ENCODE data around the gene CD276. TPM values are rescaled to one million over a fixed set of nuclear protein-coding genes. Genes with fewer than 3 reads are reported as not detected.
A peak's percentile ranks its signal among the peaks of the same experiment; 100 is the strongest.

CD276 gene
- total RNA-seq, 1 donor from 2014 or later: 35.6 TPM

- no peak for DNase-seq (ENCODE audit: missing footprints)
These were observed 68.0 kb downstream of the CD276 start for GRCh38 chr15:73751899-73752805.

DNA sequence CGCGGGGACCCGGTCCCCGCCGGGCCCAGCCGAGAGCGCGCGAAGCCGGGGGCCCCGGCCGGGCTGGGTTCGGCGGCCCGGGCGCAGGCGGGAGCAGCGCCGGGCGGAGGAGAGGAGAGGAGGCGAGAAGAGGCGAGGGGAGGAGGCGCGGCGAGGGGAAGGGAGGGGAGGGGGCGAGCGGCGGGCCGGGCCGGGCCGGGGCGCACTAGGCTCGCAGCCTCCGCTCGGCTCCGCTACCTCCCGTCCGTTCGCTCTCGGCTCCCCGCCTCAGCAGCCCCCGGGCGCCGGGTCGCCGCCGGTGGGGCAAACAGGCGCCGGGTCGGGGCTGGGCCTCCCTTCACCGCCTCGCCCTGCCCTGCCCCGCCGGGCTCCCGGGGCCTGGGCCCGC lies 68.6 kb downstream of the CD276 start:
- peak; percentile 17 for ATAC-seq
- intact Hi-C loops (cut with DNase I): no loop called here
- DNase-seq (ENCODE audit: missing footprints): no peak

More at GRCh38 chr15:73751899-73752805, 68.0 kb downstream of the CD276 start:
- ATAC-seq: peak; percentile 37
- intact Hi-C loops (cut with DNase I): no loop called here

- intact Hi-C loops (cut with DNase I): no loop called here
These were observed 69.3 kb downstream of the CD276 start, which contains the start of gene INSYN1 for GRCh38 chr15:73753250-73754130. Gene INSYN1 (minus strand): TSS chr15:73753351. CDS start chr15:73751130, 2,221 bp downstream.

DNA sequence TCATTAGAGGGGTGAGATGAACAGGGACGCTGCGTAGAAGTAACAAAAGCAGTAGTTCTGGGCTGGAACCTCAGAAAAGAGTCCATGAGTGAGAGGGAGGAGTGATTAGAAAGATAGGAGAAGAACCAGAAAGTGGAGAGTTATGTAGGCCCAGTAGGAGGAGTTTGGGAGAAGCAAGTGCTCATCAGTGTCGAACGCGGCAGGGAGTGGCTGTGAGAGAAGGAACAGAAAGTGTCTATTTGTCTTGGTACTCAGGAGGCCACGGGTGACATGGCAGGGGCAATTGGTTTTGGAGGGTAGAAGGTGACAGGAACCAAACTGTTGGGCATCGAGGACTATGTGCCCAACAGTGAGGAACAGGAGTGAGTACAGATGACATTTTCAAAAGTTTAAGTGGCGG lies 70.3 kb downstream of the CD276 start:
- intact Hi-C loops (cut with DNase I): no loop called here
- ATAC-seq (no peak), DNase-seq (ENCODE audit: missing footprints) (no peak)

More at GRCh38 chr15:73753250-73754130, 69.3 kb downstream of the CD276 start, which contains the start of gene INSYN1:
- no peak for DNase-seq (ENCODE audit: missing footprints)
- peak; percentile 75 for ATAC-seq

DNA sequence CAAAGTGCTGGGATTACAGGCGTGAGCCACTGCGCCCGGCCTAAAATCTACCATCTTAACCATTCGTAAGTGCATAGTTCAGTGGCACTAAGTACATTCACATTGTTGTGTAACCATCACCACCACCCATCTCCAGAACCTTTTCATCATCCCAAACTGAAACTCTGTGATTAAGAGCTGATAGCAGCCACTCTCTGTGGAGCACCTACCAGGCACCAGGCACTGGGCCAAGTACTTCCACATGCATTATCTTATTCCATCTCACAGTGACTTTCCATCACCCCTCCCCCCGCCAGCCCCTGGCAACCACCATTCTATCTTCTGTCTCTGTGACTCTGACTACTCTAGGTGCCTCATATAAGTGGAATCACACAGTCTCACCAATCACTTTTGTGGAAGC lies 71.3 kb downstream of the CD276 start:
- DNase-seq (ENCODE audit: missing footprints) (no peak), ATAC-seq (no peak)
- intact Hi-C loops (cut with DNase I): no loop called here

- intact Hi-C loops (cut with DNase I): no loop called here
- DNase-seq (ENCODE audit: missing footprints) (no peak), ATAC-seq (no peak)
These were observed 71.8 kb downstream of the CD276 start for GRCh38 chr15:73755946-73756345.

DNA sequence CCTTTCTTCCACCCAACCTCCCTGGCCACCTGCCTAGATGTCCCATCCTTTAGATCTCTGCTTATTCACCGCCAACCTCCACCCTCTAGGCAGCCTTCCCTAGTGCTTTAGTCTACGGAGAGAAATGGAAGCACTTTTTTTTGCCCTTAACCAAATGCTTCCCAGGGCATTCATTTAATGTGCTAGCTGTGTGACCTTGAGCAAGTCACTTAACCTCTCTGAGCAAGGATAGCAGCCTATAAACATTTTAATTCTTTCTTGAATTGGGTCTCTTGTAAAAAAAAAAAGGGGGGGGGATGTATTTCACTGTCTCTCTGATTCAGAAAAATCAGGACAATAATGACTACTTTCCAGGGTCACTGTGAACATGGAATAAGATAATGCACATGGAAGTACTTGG lies 72.2 kb downstream of the CD276 start:
- ATAC-seq: no peak

DNA sequence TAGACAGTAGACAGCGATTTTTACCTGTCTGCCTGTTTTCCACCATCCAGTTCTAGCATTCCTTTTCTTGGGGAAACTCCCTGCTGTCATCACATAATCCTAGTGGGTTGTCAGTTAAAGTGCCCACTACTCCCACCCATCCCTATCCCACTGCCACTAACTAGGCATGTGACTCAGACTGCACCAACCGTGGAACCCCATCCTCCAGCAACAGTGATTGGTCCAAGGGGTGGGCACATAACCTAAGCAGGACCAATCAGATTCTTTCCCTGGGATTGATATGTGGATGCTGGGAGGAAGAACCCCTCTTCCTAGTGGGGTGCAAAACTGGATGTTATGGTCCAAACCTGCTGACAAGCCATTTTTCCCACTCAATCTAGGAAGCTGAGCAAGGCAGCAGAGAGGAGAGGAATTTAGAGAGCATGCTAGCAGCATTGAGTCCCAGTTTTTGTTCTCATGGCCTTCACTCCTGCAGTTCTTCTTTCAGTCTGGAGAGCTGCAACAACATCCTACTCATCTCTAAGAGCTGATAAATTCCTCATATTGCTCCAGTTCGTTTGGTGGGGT lies 72.8 kb downstream of the CD276 start:
- DNase-seq (ENCODE audit: missing footprints): no peak
- intact Hi-C loops (cut with DNase I): no loop called here
- ATAC-seq: no peak

More for the DNA sequence above, 72.2 kb downstream of the CD276 start:
- intact Hi-C loops (cut with DNase I): no loop called here
- DNase-seq (ENCODE audit: missing footprints): no peak

GRCh38 chr15:73757571-73757970 lies 73.4 kb downstream of the CD276 start:
- ATAC-seq (no peak), DNase-seq (ENCODE audit: missing footprints) (no peak)
- intact Hi-C loops (cut with DNase I): no loop called here

- ATAC-seq: no peak
- DNase-seq (ENCODE audit: missing footprints): no peak
- intact Hi-C loops (cut with DNase I): no loop called here
These were observed 74.3 kb downstream of the CD276 start for GRCh38 chr15:73758461-73758860.

DNA sequence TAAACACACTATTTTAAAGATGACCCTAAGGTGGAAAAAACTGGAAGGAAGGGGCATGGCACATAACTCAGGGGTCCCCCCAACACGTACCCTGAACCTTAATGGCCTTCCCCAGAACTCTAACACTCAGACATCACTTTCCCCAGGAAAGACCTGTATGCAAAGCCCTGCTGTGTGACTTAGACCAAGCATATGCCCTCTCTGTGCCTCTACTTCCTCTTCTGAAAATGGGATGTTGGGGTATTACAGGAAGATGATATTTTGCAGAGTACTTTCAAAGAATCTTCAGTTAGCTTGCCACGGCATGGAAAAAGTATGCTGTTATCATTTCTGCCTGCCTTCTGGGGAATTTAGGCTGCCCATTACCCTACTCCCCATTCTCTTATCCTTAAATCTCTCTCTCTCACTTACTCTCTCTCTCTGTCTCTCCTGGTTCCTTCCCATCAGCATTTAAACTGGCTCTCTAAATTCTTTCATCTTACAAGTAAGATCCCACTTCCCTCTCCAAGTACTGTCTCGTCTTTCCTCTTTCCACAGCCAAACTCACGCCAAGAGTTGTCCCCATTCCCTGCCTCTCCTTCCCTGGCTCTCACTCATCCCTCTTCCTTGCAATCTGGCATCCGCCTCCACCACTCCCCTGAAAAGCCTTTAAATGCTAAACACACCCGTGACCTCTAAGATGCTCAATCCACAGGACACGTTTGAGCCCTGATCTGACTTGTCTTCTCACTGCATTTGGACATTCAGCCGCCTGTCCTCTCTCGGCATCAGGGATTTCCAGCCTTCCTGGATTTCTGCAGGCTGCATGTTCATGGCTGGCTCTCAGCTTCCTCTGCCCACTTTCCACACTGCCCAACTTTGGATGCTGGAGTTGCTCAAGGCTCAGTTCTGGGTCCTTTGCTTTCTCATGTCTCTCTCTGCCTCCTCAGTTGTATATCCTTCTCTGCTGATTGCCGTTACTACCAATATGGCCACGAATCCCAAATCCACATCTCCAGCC lies 76.4 kb downstream of the CD276 start:
- intact Hi-C loops (cut with DNase I): no loop called here
- no peak for DNase-seq (ENCODE audit: missing footprints)
- ATAC-seq: no peak

GRCh38 chr15:73763931-73764330 lies 79.7 kb downstream of the CD276 start:
- ATAC-seq (peak; percentile 88), DNase-seq (ENCODE audit: missing footprints) (no peak)
- intact Hi-C loops (cut with DNase I): no loop called here

Other genes with a start within 250 kb of the CD276 start
- 0.60 TPM for gene REC114, start 241.2 kb upstream of the CD276 start, total RNA-seq
- gene NPTN, start 51.0 kb upstream of the CD276 start, total RNA-seq: 211 TPM
- 165 TPM for gene INSYN1, start 69.0 kb downstream of the CD276 start, total RNA-seq
- gene TBC1D21, start 189.2 kb downstream of the CD276 start, total RNA-seq: not detected
- gene LOXL1, start 242.1 kb downstream of the CD276 start, total RNA-seq: 15.9 TPM